Renal cortical epithelial cell (primary cell): Measurements from ENCODE around the gene CNTNAP4. TPM values are rescaled to one million over a fixed set of nuclear protein-coding genes. Genes with fewer than 3 reads are reported as not detected.
A peak's percentile ranks its signal among the peaks of the same experiment; 100 is the strongest.

Experiments
- DNase-seq: peaks from one replicate; pipeline ENCODE4 v3.0.0-alpha.2; 2011; ENCODE audit warnings: low read depth
- total RNA-seq: library from RNA; depleted of rRNA; stranded (reverse); fragments of >200 nt; gene quantifications from 2 replicates; pipeline ENCODE4 v1.2.3, GENCODE V29; 2014

CNTNAP4 gene
- total RNA-seq, 1 donor from 2014 or later, result not detected

- DNase-seq, result no peak
Measured at GRCh38 chr16:76309639-76310335, 32.6 kb downstream of the CNTNAP4 start.

GRCh38 chr16:76311260-76311659 is 34.1 kb downstream of the CNTNAP4 start:
- DNase-seq, result no peak

GRCh38 chr16:76318565-76318964 is 41.4 kb downstream of the CNTNAP4 start:
- no peak for DNase-seq

GRCh38 chr16:76329106-76329505 is 51.9 kb downstream of the CNTNAP4 start:
- DNase-seq, result no peak

- no peak for DNase-seq
Measured at GRCh38 chr16:76335180-76335974, 58.2 kb downstream of the CNTNAP4 start.

- DNase-seq, result no peak
Measured at GRCh38 chr16:76336112-76336511, 58.9 kb downstream of the CNTNAP4 start.

DNA sequence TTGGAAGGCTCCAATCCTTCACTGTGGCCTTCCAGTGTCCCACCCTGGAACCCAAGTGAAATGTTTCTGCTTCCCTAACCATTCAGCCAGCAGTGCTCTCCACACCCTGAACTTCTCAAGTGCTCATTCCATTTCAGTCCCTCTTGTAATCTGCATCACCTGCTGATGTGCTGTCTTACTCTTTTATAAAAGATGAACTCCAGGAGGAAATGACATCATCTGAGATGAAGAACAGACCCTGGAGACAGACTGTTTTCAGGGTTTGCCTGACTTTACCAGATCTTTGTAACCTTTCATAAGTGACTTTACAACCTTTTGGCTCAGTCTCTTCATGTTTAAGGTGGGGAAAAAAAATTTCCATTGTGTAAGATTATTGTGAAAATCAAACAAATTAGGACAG is 61.3 kb downstream of the CNTNAP4 start:
- DNase-seq, result no peak

- no peak for DNase-seq
Measured at GRCh38 chr16:76343769-76344168, 66.6 kb downstream of the CNTNAP4 start.

- DNase-seq, result no peak
Measured at GRCh38 chr16:76345163-76345661, 68.0 kb downstream of the CNTNAP4 start.

DNA sequence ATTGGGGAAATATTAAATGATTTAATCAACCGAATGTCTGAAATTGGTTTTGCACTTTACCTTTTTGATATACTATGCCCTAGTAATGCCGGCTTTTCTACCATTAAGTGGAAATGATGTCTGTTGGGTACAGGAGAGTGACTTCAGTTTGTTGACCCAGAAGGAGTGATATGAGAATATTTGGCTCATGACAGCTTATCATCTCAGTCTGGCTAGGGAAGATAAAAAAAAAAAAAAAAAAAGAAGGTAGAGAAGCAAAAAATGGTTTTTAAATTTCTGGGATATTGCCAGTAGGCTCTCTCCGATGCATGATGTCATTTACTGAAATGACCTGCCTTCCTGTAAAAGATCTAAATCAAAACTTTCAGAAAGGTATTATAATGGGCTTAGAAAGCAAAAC is 69.0 kb downstream of the CNTNAP4 start:
- DNase-seq, result no peak

- no peak for DNase-seq
Measured at GRCh38 chr16:76351441-76351840, 74.2 kb downstream of the CNTNAP4 start.

DNA sequence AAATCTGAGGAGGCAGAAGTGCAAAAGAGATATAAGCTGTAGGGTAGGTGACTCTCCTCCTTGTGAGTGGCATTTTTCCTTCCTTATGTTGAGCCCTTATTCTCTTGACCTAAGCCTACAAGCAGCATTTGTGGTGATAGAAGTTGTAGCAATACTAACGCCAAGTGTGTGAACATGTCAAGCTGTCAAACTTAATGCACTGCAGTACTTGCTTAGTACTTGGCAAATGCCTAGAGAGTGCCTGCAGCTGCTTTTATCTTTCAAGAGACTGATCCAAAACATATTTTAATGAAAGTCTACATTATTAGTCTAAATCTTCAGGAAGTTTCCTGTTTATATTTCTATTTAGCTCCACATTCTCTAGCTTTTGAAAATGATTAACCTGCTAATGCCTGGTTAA is 83.2 kb downstream of the CNTNAP4 start:
- no peak for DNase-seq

- no peak for DNase-seq
Measured at GRCh38 chr16:76370344-76370743, 93.1 kb downstream of the CNTNAP4 start.

GRCh38 chr16:76371441-76371840 is 94.2 kb downstream of the CNTNAP4 start:
- no peak for DNase-seq

DNA sequence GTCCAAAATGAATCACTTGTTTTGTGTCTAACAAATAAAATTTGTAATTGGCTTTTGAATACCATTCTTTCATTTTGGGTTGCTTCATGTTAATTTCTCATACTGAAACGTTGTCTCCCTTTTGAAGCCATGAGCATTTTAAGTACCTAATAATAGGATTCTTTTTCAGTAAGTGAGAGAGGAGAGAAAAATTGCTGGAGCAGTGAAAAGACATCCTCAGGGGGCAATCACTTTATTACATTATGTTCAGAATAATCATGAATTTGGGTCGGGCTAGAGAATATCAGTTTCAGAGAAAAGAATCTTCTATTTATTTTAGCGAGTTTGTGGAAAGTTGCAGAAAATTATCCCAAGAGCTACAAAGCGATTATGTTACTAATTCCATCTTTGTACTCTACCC is 96.8 kb downstream of the CNTNAP4 start:
- no peak for DNase-seq

DNA sequence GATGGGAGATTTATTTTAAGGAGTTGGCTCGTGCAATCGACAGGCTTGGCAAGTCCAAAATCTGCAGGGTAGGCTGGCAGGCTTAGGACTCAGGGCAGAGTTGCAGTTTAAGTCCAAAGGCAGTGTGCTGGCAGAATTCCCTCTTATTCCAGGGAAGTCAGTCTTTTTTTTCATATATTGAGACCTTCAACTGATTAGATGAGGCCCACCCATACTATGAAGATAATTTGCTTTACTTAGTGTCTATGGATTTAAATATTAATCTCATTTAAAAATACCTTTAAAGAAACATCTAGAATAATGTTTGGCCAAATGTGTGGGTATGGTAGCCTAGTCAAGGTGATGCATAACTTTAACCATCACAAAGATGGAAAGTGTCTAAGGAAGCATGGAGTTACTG is 99.8 kb downstream of the CNTNAP4 start:
- no peak for DNase-seq

DNA sequence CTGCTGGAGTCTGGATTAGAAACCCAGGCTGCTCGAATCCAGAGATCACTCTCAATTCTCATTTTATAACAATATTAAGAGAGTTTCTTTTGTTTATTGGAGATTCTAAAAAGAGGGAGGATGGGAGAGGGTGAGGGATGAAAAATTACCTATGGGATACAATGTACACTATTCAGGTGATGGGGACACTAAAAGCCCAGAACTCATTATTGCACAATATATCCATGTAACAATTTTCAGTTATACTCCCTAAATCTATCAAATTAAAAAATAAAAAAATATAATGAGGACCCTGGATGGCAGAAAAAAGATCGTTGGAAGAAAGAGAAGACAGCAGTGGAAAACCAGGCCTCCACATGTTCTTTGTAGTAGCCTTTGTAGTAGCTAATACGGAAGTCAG is 100.8 kb downstream of the CNTNAP4 start:
- no peak for DNase-seq

- DNase-seq, result no peak
Measured at GRCh38 chr16:76381096-76381495, 103.9 kb downstream of the CNTNAP4 start.

DNA sequence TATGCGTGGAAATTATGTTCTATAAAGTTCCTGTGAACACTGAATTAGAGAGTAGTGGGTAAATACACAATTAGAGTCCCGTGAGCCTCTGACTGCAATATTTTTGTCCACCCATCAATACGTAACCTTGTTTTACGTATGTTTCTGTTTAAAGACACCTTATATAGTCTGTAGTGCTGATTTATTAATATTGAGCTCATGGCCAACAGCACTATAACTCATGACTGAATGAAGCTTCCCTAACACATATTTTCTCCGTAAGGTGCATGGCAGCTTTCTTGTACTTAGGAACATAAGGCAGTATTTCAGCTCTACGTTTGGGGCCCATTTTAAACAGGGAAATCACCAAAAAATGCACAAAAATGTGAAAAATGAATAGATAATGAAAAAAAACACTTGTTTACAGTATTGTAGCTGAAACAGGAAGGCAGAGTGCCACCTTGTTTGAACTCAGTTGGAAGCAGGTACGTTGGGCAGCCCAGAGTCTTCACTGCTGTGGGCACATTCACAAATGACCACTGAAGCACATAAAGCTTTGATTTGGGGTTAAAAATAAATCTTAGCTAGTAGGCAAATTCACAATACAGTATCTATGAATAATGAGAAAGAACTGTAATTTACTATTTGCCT is 108.5 kb downstream of the CNTNAP4 start:
- DNase-seq, result no peak

DNA sequence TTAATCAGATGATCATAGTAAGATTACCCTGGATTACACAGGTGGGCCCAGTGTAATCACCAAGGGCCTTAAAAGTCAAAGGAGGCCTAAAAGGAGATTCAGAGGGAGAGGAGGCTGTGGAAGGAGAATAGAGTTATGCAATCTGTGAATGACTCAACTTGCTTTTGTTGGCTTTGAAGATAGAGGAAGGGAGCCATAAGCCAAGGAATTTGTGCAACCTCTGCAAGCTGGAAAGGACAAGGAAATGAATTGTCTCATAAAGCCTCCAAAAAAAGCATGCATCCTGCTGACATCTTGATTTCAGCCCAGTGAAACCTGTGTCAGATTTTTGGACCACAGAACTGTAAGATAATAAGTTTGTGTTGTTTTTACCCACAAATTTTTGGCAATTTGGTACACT is 109.6 kb downstream of the CNTNAP4 start:
- DNase-seq, result peak; percentile 1

- DNase-seq, result no peak
Measured at GRCh38 chr16:76387994-76388393, 110.8 kb downstream of the CNTNAP4 start.

GRCh38 chr16:76389126-76389525 is 111.9 kb downstream of the CNTNAP4 start:
- no peak for DNase-seq

GRCh38 chr16:76390476-76390875 is 113.3 kb downstream of the CNTNAP4 start:
- no peak for DNase-seq
